IMR-90 (cell line): ENCODE measurements around the gene ZNF519.
"Not testable (repeated sequence)": the region's sequence is repeated elsewhere in the genome, so short reads cannot be mapped to it uniquely, and the experiment has no call there.

Experiments used
- BHLHE40 ChIP-seq: fragments of 150-350 bp; IDR thresholded peaks from 2 replicates; pipeline ENCODE4 v1.6.1; 2016; ENCODE audit warnings: mild to moderate bottlenecking, low read depth, low read length
- CEBPB ChIP-seq: IDR thresholded peaks from 2 replicates; pipeline ENCODE4 v1.6.1; 2012; ENCODE audit warnings: low read depth, low read length, improper control_type of control experiment
- CHD1 ChIP-seq: IDR thresholded peaks from 2 replicates; pipeline ENCODE4 v1.6.1; 2012; ENCODE audit warnings: low read depth, low read length, improper control_type of control experiment
- CTCF ChIP-seq: conservative IDR thresholded peaks from 2 replicates; pipeline ENCODE4 v1.5.1; 2012; ENCODE audit warnings: mild to moderate bottlenecking, low read depth, low read length, improper control_type of control experiment
- FOS ChIP-seq: fragments of 150-350 bp; IDR thresholded peaks from 2 replicates; pipeline ENCODE4 v1.6.1; 2016; ENCODE audit warnings: low read depth, low read length
- MAZ ChIP-seq: IDR thresholded peaks from 2 replicates; pipeline ENCODE4 v1.6.1; 2012; ENCODE audit warnings: low read depth, mild to moderate bottlenecking, low read length, improper control_type of control experiment, moderate library complexity, borderline replicate concordance
- MXI1 ChIP-seq: IDR thresholded peaks from 2 replicates; pipeline ENCODE4 v1.6.1; 2012; ENCODE audit warnings: low read depth, mild to moderate bottlenecking, low read length, moderate library complexity, borderline replicate concordance
- POLR2A ChIP-seq: IDR thresholded peaks from 2 replicates; pipeline ENCODE4 v1.6.1; 2012; ENCODE audit warnings: mild to moderate bottlenecking, low read depth, low read length
- RAD21 ChIP-seq: IDR thresholded peaks from 2 replicates; pipeline ENCODE4 v1.6.1; 2012; ENCODE audit warnings: low read length, improper control_type of control experiment
- RCOR1 ChIP-seq: IDR thresholded peaks from 2 replicates; pipeline ENCODE4 v1.6.1; 2012; ENCODE audit warnings: mild to moderate bottlenecking, low read length, improper control_type of control experiment; ENCODE audit not compliant: insufficient replicate concordance
- RFX5 ChIP-seq: IDR thresholded peaks from 2 replicates; pipeline ENCODE4 v1.8.0; 2012; ENCODE audit warnings: low read depth, mild to moderate bottlenecking, low read length, moderate library complexity
- SMC3 ChIP-seq: fragments of 150-350 bp; IDR thresholded peaks from 2 replicates; pipeline ENCODE4 v1.6.1; 2016; ENCODE audit warnings: low read depth, mild to moderate bottlenecking, antibody characterized with exemption, low read length, moderate library complexity
- USF2 ChIP-seq: fragments of 150-350 bp; IDR thresholded peaks from 2 replicates; pipeline ENCODE4 v1.6.1; 2017; ENCODE audit warnings: mild to moderate bottlenecking, antibody characterized with exemption, low read length, low read depth

GRCh38 chr18:14145021-14145420 is 12.8 kb upstream of the ZNF519 start:
- TF ChIP-seq POLR2A, CTCF, CEBPB, RFX5, RAD21, MXI1, BHLHE40, SMC3, CHD1, USF2, MAZ, FOS, RCOR1: not testable (repeated sequence)
